Brain microvascular endothelial cell (primary cell): ENCODE data around the gene PRKACB.

Source experiments
- DNase-seq: peaks from one replicate; pipeline ENCODE4 v3.0.0-alpha.2; 2020
- H3K27ac ChIP-seq: fragments of 250-450 bp; sonication (Bioruptor Pico); 2 replicates; pipeline ENCODE4 v1.5.1; 2020; ENCODE audit warnings: mild to moderate bottlenecking, moderate library complexity
- H3K27me3 ChIP-seq: fragments of 250-450 bp; sonication (Bioruptor Pico); replicated peaks from 2 replicates; pipeline ENCODE4 v1.5.1; 2020; ENCODE audit warnings: mild to moderate bottlenecking
- H3K36me3 ChIP-seq: fragments of 250-450 bp; sonication (Bioruptor Pico); replicated peaks from 2 replicates; pipeline ENCODE4 v1.5.1; 2020; ENCODE audit warnings: mild to moderate bottlenecking
- H3K4me3 ChIP-seq: 2 replicates; pipeline ENCODE4 v1.5.1; 2011; ENCODE audit warnings: low read depth, mild to moderate bottlenecking, control low read depth, low read length, moderate library complexity
- in situ Hi-C: cut with HindIII; loops from 2 replicates; pipeline ENCODE4 v1.10.0; 2017; ENCODE audit warnings: low sequenced_read_pairs, low pct_ligation_motif_present
- TF ChIP-seq, protein P1 (sequence below): IDR thresholded peaks from 2 replicates; pipeline ENCODE4 v1.5.1; 2011; ENCODE audit warnings: low read depth, mild to moderate bottlenecking, moderate library complexity, low read length, control low read depth, inconsistent platforms; ENCODE audit errors: missing control alignments

PRKACB gene

DNA sequence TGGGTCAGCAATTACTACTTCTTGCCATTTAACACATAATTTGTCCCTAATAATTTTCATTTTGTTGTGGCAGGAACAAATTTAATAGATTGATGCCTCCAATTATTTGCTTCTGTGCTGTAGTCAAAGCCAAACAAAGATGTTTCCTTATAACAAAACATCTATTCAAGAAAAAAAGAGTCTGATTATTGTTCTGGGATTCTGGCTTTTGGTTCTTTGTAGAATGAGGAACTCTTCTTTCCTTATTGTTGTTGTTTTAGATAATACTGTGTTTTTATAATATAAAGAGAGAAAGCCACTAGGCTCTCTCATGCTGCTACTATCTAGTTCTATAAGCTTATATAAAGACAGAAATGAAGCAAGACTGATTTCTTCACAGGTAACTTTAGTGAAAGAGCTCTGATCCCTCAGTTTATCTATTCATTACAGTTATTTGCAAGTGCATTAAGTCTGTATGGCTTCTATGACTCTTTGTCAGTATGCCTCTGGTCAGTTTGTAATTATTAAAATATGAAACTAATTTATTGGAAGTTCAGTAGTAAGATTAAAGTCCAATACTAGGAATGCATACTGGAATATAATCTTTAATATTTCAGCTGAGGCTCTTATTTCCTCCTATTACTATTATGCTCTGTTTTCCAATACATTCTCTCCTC lies 37.4 kb downstream of the PRKACB start:
- Histone ChIP-seq H3K36me3 (no peaks in the 10 kb centered on the region), H3K4me3 (no peak overlapping the region), H3K27ac (no peak overlapping the region), H3K27me3 (no peaks in the 10 kb centered on the region)
- TF ChIP-seq, protein P1, sequence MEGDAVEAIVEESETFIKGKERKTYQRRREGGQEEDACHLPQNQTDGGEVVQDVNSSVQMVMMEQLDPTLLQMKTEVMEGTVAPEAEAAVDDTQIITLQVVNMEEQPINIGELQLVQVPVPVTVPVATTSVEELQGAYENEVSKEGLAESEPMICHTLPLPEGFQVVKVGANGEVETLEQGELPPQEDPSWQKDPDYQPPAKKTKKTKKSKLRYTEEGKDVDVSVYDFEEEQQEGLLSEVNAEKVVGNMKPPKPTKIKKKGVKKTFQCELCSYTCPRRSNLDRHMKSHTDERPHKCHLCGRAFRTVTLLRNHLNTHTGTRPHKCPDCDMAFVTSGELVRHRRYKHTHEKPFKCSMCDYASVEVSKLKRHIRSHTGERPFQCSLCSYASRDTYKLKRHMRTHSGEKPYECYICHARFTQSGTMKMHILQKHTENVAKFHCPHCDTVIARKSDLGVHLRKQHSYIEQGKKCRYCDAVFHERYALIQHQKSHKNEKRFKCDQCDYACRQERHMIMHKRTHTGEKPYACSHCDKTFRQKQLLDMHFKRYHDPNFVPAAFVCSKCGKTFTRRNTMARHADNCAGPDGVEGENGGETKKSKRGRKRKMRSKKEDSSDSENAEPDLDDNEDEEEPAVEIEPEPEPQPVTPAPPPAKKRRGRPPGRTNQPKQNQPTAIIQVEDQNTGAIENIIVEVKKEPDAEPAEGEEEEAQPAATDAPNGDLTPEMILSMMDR = no peak
- no peak for DNase-seq
- in situ Hi-C loops = no loop called here

DNA sequence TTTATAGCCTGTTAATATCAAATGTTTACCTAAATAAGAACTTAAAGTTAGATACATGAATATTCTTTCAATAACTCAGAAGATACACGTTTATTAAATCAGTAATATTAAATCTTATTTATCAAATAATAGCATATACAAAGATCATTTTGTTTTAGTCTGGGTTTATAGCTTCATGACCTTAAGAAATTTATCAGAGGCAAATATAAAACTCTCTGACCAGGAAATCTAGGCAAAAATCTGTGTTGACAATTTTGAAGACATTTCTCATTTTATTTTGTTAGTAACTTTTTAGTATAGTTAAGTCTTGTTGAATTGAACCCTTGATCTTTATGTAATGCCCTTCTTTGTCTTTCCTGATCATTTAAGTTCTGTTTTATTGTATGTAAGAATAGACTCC lies 46.4 kb downstream of the PRKACB start:
- Histone ChIP-seq H3K36me3 (no peaks in the 10 kb centered on the region), H3K27ac (no peak overlapping the region), H3K4me3 (no peak overlapping the region), H3K27me3 (no peaks in the 10 kb centered on the region)
- TF ChIP-seq, protein P1 = no peak
- in situ Hi-C loops = no loop called here
- no peak for DNase-seq

DNA sequence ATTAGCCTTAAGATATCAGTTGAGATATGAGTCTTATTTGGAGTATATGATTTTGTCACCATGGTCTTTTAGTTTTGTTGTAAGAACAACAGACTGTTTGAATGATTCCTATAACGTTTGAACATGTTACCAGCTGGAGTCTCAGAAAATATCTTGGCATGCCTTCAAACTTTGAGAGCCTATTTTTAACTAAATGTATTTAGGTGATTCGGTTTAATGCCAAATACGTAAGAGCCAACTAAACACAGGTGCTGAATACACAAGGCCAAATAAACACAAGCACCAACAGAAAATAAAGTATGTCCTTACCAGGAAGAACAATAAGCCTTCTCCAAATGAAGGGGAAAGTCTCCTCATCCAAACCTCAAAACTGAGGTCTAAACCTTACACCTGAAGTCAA lies 48.6 kb downstream of the PRKACB start:
- Histone ChIP-seq H3K36me3 (no peaks in the 10 kb centered on the region), H3K27ac (no peak overlapping the region), H3K4me3 (no peak overlapping the region), H3K27me3 (no peaks in the 10 kb centered on the region)
- in situ Hi-C loops = no loop called here
- no peak for DNase-seq
- TF ChIP-seq, protein P1 = no peak

DNA sequence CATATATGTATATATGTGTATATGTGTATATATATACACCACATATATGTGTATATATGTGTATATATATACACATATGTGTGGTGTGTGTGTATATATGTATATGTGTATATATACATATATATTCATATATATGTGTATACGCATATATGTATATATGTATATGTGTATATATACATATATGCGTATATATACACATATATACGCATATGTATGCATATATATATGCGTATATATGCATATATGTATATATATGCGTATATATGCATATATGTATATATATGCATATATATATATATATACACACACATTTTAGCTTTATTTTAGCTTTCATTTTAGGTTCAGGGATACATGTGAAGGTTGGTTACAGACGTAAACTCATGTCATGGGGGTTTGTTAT lies 54.8 kb downstream of the PRKACB start:
- TF ChIP-seq, protein P1 = no peak
- DNase-seq = no peak
- Histone ChIP-seq H3K27ac (no peak overlapping the region), H3K36me3 (peaks cover 4% of the 10 kb centered on the region), H3K4me3 (no peak overlapping the region), H3K27me3 (no peaks in the 10 kb centered on the region)
- in situ Hi-C loops = no loop called here

DNA sequence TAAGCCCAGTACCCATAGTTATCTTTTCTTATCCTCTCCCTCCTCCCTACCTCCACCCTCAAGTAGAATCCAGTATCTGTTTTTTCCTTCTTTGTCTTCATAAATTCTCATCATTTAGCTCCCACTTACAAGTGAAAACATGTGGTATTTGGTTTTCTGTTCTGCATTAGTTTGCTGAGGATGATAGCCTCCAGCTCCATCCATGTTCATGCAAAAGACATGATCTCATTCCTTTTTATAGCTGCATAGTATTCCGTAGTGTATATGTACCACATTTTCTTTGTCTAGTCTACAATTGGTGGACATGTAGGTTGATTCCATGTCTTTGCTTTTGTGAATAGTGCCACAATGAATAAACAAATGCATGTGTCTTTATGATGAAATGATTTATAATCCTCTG lies 55.2 kb downstream of the PRKACB start:
- Histone ChIP-seq H3K36me3 (peaks cover 4% of the 10 kb centered on the region), H3K27me3 (no peaks in the 10 kb centered on the region), H3K27ac (no peak overlapping the region), H3K4me3 (no peak overlapping the region)
- no peak for DNase-seq
- TF ChIP-seq, protein P1 = no peak
- in situ Hi-C loops = no loop called here

DNA sequence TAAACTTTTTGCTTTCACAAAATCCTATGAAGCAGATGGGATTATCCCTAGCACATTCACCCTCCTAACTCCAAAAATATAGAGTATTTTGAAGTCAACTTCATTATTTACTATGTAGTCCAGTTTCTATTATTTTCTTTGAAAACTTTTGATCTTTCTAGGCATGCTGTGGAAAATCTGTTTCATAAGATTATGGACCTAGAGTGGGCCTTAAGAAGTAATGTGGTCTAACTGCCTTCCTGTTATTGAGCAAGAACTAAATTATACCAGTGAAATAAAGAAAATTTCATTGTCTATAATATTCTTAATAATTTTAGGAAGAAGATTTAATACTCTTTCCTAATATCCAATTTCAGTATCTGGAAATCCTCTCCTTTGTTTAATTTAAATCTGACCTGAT lies 58.1 kb downstream of the PRKACB start:
- TF ChIP-seq, protein P1 = no peak
- Histone ChIP-seq H3K4me3 (no peak overlapping the region), H3K36me3 (peaks cover 4% of the 10 kb centered on the region), H3K27ac (no peak overlapping the region), H3K27me3 (no peaks in the 10 kb centered on the region)
- no peak for DNase-seq
- in situ Hi-C loops = no loop called here
